ENCODE measurements around the gene RAPGEF6.

Gene RAPGEF6

GRCh38 chr5:131654309-131654708, 19.3 kb upstream of the RAPGEF6 start:
- Histone ChIP-seq H3K9me3 (ENCODE audit: insufficient read depth, low read depth, low read length) (no peaks in the 10 kb centered on the region), H3K9me2 (replicated peaks; ENCODE audit: low read depth, low read length) (no peaks in the 10 kb centered on the region), H3K4me2 (ENCODE audit: low read depth, low read length, poor library complexity, severe bottlenecking) (no peak overlapping the region), H3K36me3 (ENCODE audit: insufficient read depth, low read length) (peaks cover 36% of the 10 kb centered on the region), H4K20me1 (ENCODE audit: insufficient read depth, low read length, poor library complexity, severe bottlenecking) (no peaks in the 10 kb centered on the region), H3F3A (ENCODE audit: low read depth) (no peaks in the 10 kb centered on the region), H3K27me3 (ENCODE audit: insufficient read depth, low read length, poor library complexity, severe bottlenecking) (no peaks in the 10 kb centered on the region), H2AFZ (ENCODE audit: low read length) (no peak overlapping the region), H3K9ac (ENCODE audit: low read depth, low read length, poor library complexity, severe bottlenecking) (no peak overlapping the region), H3K4me1 (ENCODE audit: insufficient read depth, low read length, poor library complexity, severe bottlenecking) (no peaks in the 10 kb centered on the region), H3K4me3 (ENCODE audit: low read length, poor library complexity, severe bottlenecking) (no peak overlapping the region), H3K79me2 (ENCODE audit: insufficient read depth, low read length) (no peaks in the 10 kb centered on the region)
- no peak for TF ChIP-seq EZH2phosphoT487 (IDR thresholded peaks at IDR 0.05; ENCODE audit: borderline replicate concordance)
- TF ChIP-seq CTCF (conservative IDR thresholded peaks at IDR 0.05; ENCODE audit: low read length): no peak

GRCh38 chr5:131649161-131649560, 14.1 kb upstream of the RAPGEF6 start:
- Histone ChIP-seq H3K9me2 (replicated peaks; ENCODE audit: low read depth, low read length) (no peaks in the 10 kb centered on the region), H3F3A (ENCODE audit: low read depth) (no peaks in the 10 kb centered on the region), H3K9ac (ENCODE audit: low read depth, low read length, poor library complexity, severe bottlenecking) (no peak overlapping the region), H3K4me1 (ENCODE audit: insufficient read depth, low read length, poor library complexity, severe bottlenecking) (no peaks in the 10 kb centered on the region), H3K4me3 (ENCODE audit: low read length, poor library complexity, severe bottlenecking) (no peak overlapping the region), H3K79me2 (ENCODE audit: insufficient read depth, low read length) (no peaks in the 10 kb centered on the region), H4K20me1 (ENCODE audit: insufficient read depth, low read length, poor library complexity, severe bottlenecking) (no peaks in the 10 kb centered on the region), H2AFZ (ENCODE audit: low read length) (no peak overlapping the region), H3K36me3 (ENCODE audit: insufficient read depth, low read length) (peaks cover 56% of the 10 kb centered on the region), H3K4me2 (ENCODE audit: low read depth, low read length, poor library complexity, severe bottlenecking) (no peak overlapping the region), H3K9me3 (ENCODE audit: insufficient read depth, low read depth, low read length) (no peaks in the 10 kb centered on the region), H3K27me3 (ENCODE audit: insufficient read depth, low read length, poor library complexity, severe bottlenecking) (no peaks in the 10 kb centered on the region)
- no peak for TF ChIP-seq CTCF (conservative IDR thresholded peaks at IDR 0.05; ENCODE audit: low read length)
- TF ChIP-seq EZH2phosphoT487 (IDR thresholded peaks at IDR 0.05; ENCODE audit: borderline replicate concordance): no peak

- no peaks in the 10 kb centered on the region for H3K9me3 ChIP-seq (ENCODE audit: insufficient read depth, low read depth, low read length)
- no peak overlapping the region for H3K4me2 ChIP-seq (ENCODE audit: low read depth, low read length, poor library complexity, severe bottlenecking)
- H3K4me1 ChIP-seq (ENCODE audit: insufficient read depth, low read length, poor library complexity, severe bottlenecking): no peaks in the 10 kb centered on the region
- no peaks in the 10 kb centered on the region for H3F3A ChIP-seq (ENCODE audit: low read depth)
- H4K20me1 ChIP-seq (ENCODE audit: insufficient read depth, low read length, poor library complexity, severe bottlenecking): no peaks in the 10 kb centered on the region
- TF ChIP-seq CTCF (conservative IDR thresholded peaks at IDR 0.05; ENCODE audit: low read length) (no peak), EZH2phosphoT487 (IDR thresholded peaks at IDR 0.05; ENCODE audit: borderline replicate concordance) (no peak)
- H3K9me2 ChIP-seq (replicated peaks; ENCODE audit: low read depth, low read length): no peaks in the 10 kb centered on the region
- peaks cover 50% of the 10 kb centered on the region for H3K36me3 ChIP-seq (ENCODE audit: insufficient read depth, low read length)
- H3K79me2 ChIP-seq (ENCODE audit: insufficient read depth, low read length): no peaks in the 10 kb centered on the region
- no peak overlapping the region for H2AFZ ChIP-seq (ENCODE audit: low read length)
- no peaks in the 10 kb centered on the region for H3K27me3 ChIP-seq (ENCODE audit: insufficient read depth, low read length, poor library complexity, severe bottlenecking)
- H3K4me3 ChIP-seq (ENCODE audit: low read length, poor library complexity, severe bottlenecking): no peak overlapping the region
- no peak overlapping the region for H3K9ac ChIP-seq (ENCODE audit: low read depth, low read length, poor library complexity, severe bottlenecking)
Observed at GRCh38 chr5:131647048-131647769, 12.2 kb upstream of the RAPGEF6 start.
